Ovary (tissue), 3 donors: ENCODE measurements around the gene UBE3D.

Source experiments
- EP300 ChIP-seq: sonication (generic); formaldehyde crosslinking; IDR thresholded peaks from one replicate; pipeline ENCODE4 v1.6.1; 2017; ENCODE audit warnings: antibody characterized with exemption
- TF ChIP-seq, protein P1 (sequence below), 3 donors: fragments of 450-650 bp in 2 of 3; fragments of 200-600 bp in 1 of 3; IDR thresholded peaks; one replicate each; pipeline versions ENCODE4 v1.5.1 to v1.8.0; 2016 to 2022; ENCODE audit warnings: antibody characterized with exemption in 3 of 3, mild to moderate bottlenecking in 1 of 3
- donor health status: DM: no; HTN: no; CAD: no.

- TF ChIP-seq EP300: no peak
- TF ChIP-seq, protein P1, sequence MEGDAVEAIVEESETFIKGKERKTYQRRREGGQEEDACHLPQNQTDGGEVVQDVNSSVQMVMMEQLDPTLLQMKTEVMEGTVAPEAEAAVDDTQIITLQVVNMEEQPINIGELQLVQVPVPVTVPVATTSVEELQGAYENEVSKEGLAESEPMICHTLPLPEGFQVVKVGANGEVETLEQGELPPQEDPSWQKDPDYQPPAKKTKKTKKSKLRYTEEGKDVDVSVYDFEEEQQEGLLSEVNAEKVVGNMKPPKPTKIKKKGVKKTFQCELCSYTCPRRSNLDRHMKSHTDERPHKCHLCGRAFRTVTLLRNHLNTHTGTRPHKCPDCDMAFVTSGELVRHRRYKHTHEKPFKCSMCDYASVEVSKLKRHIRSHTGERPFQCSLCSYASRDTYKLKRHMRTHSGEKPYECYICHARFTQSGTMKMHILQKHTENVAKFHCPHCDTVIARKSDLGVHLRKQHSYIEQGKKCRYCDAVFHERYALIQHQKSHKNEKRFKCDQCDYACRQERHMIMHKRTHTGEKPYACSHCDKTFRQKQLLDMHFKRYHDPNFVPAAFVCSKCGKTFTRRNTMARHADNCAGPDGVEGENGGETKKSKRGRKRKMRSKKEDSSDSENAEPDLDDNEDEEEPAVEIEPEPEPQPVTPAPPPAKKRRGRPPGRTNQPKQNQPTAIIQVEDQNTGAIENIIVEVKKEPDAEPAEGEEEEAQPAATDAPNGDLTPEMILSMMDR (IDR thresholded peaks at IDR 0.05): no peak
These were observed 144.4 kb downstream of the UBE3D start for GRCh38 chr6:82921258-82921657.
